T-helper 22 cell (primary cell): ENCODE results near the gene KLF16.
"Not testable (repeated sequence)": the region's sequence is repeated elsewhere in the genome, so short reads cannot be mapped to it uniquely, and the experiment has no call there.

Experiments used
- DNase-seq: peaks from one replicate; pipeline ENCODE4 v3.0.0-alpha.2; 2020; ENCODE audit warnings: low read depth

KLF16 gene

GRCh38 chr19:1884291-1884718 lies 20.9 kb upstream of the KLF16 start:
- no peak for DNase-seq

GRCh38 chr19:1883784-1884183 lies 20.4 kb upstream of the KLF16 start:
- DNase-seq: no peak

GRCh38 chr19:1882786-1883692 lies 19.7 kb upstream of the KLF16 start:
- DNase-seq: no peak

- DNase-seq: peak; percentile 63
Measured at GRCh38 chr19:1882089-1882785, 18.9 kb upstream of the KLF16 start.

GRCh38 chr19:1881393-1882088 lies 18.2 kb upstream of the KLF16 start:
- DNase-seq: not testable (repeated sequence)

GRCh38 chr19:1880611-1881392 lies 17.4 kb upstream of the KLF16 start:
- DNase-seq: no peak

- DNase-seq: not testable (repeated sequence)
Measured at GRCh38 chr19:1879982-1880381, 16.6 kb upstream of the KLF16 start.

GRCh38 chr19:1878583-1878982 lies 15.2 kb upstream of the KLF16 start:
- DNase-seq: not testable (repeated sequence)

- not testable (repeated sequence) for DNase-seq
Measured at GRCh38 chr19:1877280-1877660, 13.9 kb upstream of the KLF16 start.

GRCh38 chr19:1876496-1877279 lies 13.3 kb upstream of the KLF16 start:
- DNase-seq: not testable (repeated sequence)

- peak; percentile 79 for DNase-seq
Measured at GRCh38 chr19:1875646-1876495, 12.5 kb upstream of the KLF16 start.

GRCh38 chr19:1875265-1875645 lies 11.9 kb upstream of the KLF16 start:
- not testable (repeated sequence) for DNase-seq

- DNase-seq: no peak
Measured at GRCh38 chr19:1874554-1875185, 11.3 kb upstream of the KLF16 start.

GRCh38 chr19:1873524-1874473 lies 10.4 kb upstream of the KLF16 start:
- DNase-seq: no peak

- no peak for DNase-seq
Measured at GRCh38 chr19:1872807-1873523, 9.6 kb upstream of the KLF16 start.

- no peak for DNase-seq
Measured at GRCh38 chr19:1871630-1872029, 8.3 kb upstream of the KLF16 start.

GRCh38 chr19:1871140-1871597 lies 7.8 kb upstream of the KLF16 start:
- no peak for DNase-seq

- no peak for DNase-seq
Measured at GRCh38 chr19:1868971-1869370, 5.6 kb upstream of the KLF16 start.
